HG02610 (cell line): ENCODE data around the gene PIPOX.

Source experiments
- ATAC-seq: cut with Tn5 transposase; IDR thresholded peaks from one replicate; pipeline ENCODE4 v1.9.1; 2021; ENCODE audit warnings: mild to moderate bottlenecking, moderate library complexity; ENCODE audit not compliant: unreplicated experiment

Gene PIPOX

GRCh38 chr17:29042679-29043538, at the start of gene PIPOX:
PIPOX (plus strand) TSS chr17:29043141; CDS start chr17:29043226, 85 bp downstream.
- no peak for ATAC-seq

DNA sequence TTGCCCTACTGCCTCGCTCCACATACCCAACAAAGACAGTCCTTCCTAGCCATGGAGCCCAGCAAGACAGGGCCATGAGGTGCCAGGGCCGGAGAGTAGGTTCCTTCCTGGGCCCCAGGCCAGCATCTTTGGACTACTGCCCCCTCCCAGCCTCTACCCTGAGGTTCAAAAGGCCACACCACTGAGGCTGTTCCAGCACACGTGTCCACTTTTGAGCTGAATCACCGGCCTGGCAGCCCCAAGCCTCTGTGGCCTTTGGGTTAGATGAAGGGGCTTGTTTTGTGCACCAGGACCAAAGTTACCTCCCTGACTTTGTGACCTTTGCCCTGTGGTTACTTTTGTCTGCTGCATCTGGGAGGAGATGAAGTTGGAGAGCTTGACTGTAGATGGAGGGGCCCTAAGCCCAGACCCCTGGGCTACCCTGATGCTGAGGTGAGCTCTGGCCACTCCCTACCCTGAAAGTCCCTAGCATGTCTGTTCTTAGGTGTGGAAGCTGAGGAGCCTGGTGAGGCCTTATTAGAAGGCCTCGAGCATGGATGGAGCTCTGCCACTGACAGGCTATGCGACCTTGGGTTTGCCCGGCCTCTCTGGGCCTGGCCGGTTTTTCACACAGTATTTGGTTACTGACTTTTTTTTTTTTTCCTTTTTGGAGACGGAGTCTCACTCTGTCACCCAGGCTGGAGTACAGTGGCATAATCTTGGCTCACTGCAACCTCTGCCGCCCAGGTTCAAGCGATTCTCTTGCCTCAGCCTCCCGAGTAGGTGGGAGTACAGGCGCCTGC, 49.1 kb upstream of the PIPOX start:
- no peak for ATAC-seq

GRCh38 chr17:28996554-28997096, 46.3 kb upstream of the PIPOX start:
- no peak for ATAC-seq

DNA sequence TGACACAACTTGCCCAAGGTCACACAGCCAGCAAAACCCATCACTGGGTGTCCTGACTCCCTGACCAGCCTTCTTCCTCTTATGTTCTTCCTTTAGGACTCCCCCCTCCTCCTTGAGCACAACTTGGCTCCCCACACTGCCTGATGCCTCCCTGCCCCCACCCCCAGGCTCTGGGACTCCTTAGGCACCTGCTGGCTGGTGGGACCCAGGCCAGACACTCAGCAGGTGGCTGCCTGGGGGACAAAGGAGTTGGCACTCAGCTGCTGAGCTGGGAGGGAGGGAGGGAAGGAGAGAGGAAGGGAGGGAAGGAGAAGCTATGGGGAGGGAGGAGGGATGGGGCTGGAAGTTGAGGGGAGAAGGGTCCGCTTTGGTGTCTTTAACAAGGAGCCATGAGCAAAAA, 45.1 kb upstream of the PIPOX start:
- ATAC-seq: no peak

DNA sequence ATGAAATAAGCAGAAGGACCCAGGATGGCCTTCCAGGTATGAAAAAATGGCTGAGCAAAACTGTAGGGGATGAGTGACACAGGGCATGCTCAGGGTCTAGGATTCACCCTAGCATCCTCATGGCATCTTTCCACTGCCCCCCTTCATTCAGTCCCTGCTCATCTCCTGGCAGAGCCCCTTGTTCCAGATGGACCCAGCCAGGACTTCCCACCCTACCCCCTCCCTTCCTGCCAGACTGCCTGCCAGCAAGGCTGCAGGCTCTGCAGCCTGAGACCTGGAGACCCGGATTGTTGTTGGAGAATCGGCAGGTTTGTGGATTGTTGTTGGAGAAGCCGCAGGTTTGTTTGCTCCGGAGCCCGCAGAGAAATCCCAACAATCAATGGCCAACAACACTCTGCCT, 43.7 kb upstream of the PIPOX start:
- ATAC-seq: no peak

DNA sequence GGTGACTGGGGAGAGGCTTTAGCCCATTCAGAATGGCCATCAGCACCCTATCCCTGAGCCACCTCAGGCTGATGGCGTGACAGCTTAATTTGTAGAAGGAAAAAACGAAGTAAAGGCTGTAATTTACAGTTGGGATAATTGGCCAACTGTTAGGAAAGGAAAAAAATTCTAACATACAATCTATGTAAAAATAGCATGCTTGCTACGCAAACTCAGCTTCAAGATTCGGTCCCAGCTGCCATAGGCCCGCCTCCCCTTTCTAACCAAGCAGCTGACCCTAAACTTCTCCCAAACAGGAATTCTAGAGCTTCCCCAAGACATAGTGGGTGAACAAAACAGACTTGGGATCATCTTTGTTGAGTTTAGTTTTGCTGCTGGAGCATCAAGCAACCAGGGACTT, 42.0 kb upstream of the PIPOX start:
- no peak for ATAC-seq

GRCh38 chr17:29002811-29003210, 40.1 kb upstream of the PIPOX start:
- no peak for ATAC-seq

- ATAC-seq: no peak
Observed at GRCh38 chr17:29003289-29003688, 39.7 kb upstream of the PIPOX start.

DNA sequence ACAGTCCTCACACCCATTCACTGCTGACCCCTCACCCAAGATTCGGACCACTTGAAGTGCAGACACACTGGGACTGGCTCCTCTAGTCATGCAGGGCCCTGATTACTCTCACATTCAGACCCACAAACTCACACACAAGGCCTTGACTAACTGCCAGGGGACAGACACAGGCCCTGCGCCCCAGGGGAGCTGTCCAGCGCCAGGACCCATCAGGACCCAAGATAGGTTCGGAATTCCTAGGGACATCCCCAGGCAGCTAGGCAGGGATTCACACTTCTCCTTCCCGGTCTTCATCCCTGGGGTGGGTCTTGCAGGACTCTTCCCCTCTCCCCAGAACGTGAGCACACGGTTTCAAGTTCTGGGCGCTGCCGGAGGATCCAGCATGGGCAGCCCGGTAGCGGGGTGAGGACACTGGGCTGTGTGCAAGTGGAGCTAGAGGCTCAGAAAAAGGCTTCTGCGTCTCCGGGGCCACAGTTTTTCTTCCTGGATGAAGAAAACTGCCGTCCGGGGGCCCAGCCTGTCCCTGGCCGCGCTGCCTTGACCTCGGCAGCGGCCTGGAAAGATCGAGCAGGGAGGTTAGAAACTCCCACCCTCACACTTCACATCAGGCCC, 38.8 kb upstream of the PIPOX start:
- ATAC-seq: no peak

GRCh38 chr17:29005936-29006511, 36.9 kb upstream of the PIPOX start, which contains the start of gene SEZ6:
SEZ6 (minus strand) TSS chr17:29006033; CDS start chr17:29005869, 164 bp downstream.
- no peak for ATAC-seq

DNA sequence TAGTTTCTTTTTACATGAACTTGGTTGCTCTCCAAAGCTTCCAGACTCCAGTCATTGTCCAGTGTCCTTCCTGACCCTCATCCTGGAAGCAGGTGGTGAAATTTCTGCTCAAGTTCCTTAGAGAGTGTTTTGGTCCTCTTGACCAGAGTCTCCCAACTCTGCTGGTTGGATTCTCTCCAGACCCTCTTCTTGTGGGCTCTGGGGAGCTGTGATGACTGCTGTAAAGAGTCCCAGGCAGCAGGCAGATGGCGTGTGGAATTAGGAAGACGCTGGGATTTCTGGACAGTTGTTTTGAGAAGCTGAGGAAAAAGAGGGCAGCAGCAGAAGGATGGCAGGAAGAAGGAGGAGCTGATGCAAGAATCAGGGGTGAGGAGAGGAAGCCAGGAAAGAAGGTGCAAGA, 35.5 kb upstream of the PIPOX start:
- ATAC-seq: no peak

- ATAC-seq: no peak
Observed at GRCh38 chr17:29007860-29008455, 35.0 kb upstream of the PIPOX start.

- no peak for ATAC-seq
Observed at GRCh38 chr17:29008591-29008990, 34.4 kb upstream of the PIPOX start.

DNA sequence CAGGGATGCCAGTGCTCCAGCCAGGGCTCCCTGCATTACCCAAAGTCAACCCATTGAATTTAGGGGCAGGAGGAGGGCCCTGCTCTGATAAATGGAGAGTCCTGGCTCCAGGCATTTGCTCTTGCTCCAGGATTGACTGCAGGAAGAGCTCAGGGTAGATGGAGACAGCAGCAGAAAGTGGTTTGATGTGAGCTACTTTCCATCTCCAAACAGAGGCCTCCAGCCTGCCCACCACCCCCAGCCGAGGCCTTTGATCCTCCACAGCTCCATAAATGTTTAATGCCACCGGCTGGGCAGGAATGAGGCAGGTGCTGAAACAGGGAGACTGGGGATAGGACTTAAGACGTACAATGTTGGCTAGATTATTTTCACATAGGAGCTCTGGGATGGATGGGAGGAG, 32.8 kb upstream of the PIPOX start:
- no peak for ATAC-seq

DNA sequence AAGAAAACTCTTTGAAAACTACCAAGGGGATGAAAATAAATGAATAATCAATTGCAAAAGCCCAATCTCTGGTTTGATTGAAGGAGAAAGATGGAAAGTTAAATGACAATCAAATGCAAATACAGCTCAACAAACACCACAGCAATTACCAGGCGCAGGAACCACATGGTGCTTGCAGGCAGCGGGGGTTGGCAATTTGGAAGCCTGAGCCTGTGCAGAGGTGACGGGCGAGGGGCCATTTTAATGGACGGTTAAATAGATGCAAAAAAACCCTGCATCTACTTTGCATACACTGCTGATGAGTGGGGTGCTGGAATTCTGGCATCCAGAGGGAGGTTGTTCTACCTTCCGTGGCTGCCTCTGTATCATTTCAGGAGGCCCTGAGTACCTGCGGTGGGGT, 32.4 kb upstream of the PIPOX start:
- no peak for ATAC-seq

GRCh38 chr17:29012535-29012934, 30.4 kb upstream of the PIPOX start:
- ATAC-seq: no peak

DNA sequence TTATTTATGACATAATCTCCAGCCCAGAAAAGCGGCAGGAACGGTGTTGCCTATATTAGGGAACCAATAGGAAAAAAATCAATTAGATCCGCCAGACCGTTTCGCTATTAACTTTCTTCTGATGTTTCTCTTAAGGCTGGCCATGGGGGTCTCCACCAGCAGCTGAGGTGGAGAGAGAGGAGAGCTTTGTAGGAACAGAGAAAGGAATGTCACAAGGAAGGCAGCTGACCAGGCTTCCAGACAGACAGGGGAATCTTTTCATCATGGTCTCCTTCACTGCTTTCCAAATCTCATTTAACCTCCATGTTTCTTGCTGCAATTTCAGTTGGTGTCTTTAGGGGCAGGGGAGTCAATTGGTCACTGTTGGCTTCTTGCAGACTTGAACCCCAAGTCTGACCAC, 28.2 kb upstream of the PIPOX start:
- ATAC-seq: no peak

GRCh38 chr17:29016345-29017210, 26.4 kb upstream of the PIPOX start:
- no peak for ATAC-seq

DNA sequence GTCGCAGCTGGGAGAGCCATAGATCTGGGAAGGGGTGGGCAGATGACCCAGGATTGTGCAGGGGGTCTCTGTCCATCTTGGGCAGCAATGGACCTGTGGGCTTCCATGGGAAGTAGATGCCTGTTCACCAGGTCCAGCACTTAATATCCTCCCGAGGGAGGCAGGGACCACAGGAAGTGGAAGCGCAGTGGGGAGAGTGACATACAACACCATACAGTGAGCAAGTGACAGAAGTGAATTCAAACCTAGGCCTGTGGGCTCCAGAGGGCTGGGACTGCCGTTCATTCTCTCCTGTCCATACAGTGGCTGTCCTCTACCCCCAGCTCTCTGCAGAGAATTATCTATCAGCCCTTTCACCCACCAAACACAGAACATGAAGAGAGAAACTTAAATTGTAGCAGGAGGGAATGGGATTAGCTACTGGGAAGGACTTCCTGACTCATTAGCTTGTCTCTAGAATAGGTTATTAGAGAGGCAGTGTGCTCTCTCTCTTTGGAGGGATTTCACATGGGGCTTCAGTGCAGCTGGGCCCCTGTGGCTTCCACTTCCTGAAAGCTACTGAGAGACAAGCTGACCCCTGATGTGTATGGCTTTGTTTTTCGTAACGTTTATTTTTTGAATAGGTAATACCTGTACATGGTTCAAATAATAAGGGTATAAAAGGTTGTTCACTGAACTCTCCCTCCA, 24.0 kb upstream of the PIPOX start:
- ATAC-seq: no peak
